IPS DF 6.9 (cell line): ENCODE results near the gene CD164.

Experiments
- DNase-seq: peaks from one replicate; pipeline ENCODE4 v3.0.0-alpha.2; 2013; ENCODE audit warnings: low read depth, low spot score
- H3K27ac ChIP-seq: one replicate; pipeline ENCODE4 v1.5.1; 2013; ENCODE audit warnings: low read length, control low read depth
- H3K27me3 ChIP-seq: 2 replicates; pipeline ENCODE4 v1.6.1; 2013; ENCODE audit warnings: mild to moderate bottlenecking, low read length; ENCODE audit not compliant: control insufficient read depth, insufficient read depth
- H3K36me3 ChIP-seq: 2 replicates; pipeline ENCODE4 v1.6.1; 2013; ENCODE audit warnings: low read length; ENCODE audit not compliant: control insufficient read depth, insufficient read depth
- H3K4me1 ChIP-seq: 2 replicates; pipeline ENCODE4 v1.6.1; 2013; ENCODE audit warnings: low read length; ENCODE audit not compliant: control insufficient read depth, insufficient read depth
- H3K4me3 ChIP-seq: 2 replicates; pipeline ENCODE4 v1.5.1; 2013; ENCODE audit warnings: mild to moderate bottlenecking, low read length
- H3K9me3 ChIP-seq: 2 replicates; pipeline ENCODE4 v1.6.1; 2013; ENCODE audit warnings: low read length, inconsistent platforms; ENCODE audit not compliant: control insufficient read depth, insufficient read depth
- WGBS: extraction: QIAGEN DNeasy Blood & Tissue Kit; methylation state at CpG from one replicate; pipeline ENCODE4 v1.1.7; 2013; ENCODE audit warnings: mixed read lengths, missing lambda C conversion rate; ENCODE audit not compliant: insufficient read length, insufficient coverage; 5-methylcytosine and 5-hydroxymethylcytosine counted together

CD164 gene

DNA sequence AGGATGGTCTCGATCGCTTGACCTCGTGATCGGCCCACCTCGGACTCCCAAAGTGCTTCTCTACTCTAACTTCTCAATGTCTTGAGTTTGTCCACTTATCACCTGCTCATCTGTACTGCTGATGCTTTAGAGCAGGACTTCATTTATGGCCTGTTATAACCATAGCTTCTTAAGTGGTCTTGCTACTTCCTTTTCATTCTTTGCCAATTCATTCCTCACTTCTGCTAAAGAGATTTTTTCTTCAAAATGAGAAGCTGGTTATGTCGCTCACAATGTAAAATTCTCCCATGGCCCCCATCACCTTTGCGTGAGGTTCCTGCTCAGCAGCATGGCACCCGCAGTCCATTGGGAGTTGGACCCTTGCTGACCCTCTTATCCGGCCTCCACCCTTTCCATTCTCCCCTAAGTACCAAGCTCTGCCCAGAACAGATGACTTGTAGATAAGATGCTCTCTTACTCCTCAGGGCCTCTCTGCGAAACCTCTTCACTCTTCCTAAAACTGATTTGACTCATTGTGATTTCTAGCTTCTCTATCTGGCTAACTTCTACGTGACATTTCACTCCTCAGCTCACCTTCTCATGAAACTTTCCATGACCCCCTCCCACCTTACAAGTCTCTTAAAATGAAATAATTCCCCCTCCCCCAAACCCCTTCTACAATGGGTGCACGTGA lies 13.9 kb upstream of the CD164 start:
- no peak for DNase-seq
- H3K4me1 ChIP-seq: no peaks in the 10 kb centered on the region
- no peaks in the 10 kb centered on the region for H3K27me3 ChIP-seq
- no peaks in the 10 kb centered on the region for H3K9me3 ChIP-seq
- H3K27ac ChIP-seq: no peak overlapping the region
- no peaks in the 10 kb centered on the region for H3K36me3 ChIP-seq
- no CpG with 5 or more reads among the region's 12 CpGs for WGBS
- H3K4me3 ChIP-seq: no peak overlapping the region

DNA sequence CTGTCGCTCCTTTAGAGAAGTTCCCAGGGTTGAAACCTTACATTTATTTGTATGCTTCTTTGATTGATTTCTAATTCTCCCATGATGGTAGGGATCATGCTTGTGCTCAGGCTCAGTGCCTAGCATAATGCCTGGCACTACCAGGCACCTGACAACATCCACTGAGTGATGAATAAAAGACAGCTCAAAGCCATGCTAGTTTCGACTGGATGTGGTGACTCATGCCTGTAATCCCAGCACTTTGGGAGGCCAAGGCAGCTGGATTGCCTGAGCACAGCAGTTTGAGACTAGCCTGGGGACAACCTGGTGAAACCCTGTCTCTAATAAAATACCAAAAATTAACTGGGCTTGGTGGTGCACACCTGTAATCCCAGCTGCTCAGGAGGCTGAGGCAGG lies 11.6 kb upstream of the CD164 start:
- H3K27ac ChIP-seq: no peak overlapping the region
- no peaks in the 10 kb centered on the region for H3K9me3 ChIP-seq
- H3K36me3 ChIP-seq: no peaks in the 10 kb centered on the region
- no peaks in the 10 kb centered on the region for H3K4me1 ChIP-seq
- no peak overlapping the region for H3K4me3 ChIP-seq
- WGBS: no CpG with 5 or more reads among the region's 2 CpGs
- DNase-seq: no peak
- no peaks in the 10 kb centered on the region for H3K27me3 ChIP-seq

DNA sequence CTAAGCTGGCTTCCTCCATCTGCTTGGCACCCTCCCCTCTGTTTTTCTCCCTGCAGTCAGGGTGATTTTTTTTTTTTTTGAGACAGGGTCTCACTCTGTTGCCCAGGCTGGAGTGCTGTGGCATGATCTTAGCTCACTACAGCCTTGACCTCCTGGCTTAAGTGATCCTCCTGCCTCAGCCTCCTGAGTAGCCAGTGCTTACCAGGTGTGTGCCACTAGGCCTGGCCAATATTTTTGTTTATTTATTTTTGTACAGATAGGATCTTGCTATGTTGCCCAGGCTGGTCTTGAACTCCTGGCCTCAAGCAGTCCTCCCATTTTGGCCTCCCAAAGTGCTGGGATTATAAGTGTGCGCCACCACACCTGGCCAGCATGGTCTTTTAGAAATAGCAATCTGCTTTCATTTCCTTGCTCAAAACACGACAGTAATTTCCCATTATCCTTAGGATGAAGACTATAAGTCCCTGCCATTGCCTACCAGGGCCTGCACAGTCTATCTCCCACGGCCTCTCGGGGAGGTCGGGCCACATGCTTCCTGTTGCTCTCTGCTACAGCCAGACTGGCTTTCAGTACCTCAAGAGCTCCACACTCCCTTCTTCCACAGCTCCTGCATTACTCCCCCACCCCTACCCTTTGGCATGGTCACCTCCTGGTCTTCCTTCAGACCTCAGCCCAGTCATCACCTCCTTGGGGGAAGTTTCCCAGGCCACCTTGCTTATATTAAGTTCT lies 11.1 kb upstream of the CD164 start:
- Histone ChIP-seq H3K9me3 (no peaks in the 10 kb centered on the region), H3K36me3 (no peaks in the 10 kb centered on the region), H3K27ac (no peak overlapping the region), H3K27me3 (no peaks in the 10 kb centered on the region), H3K4me1 (no peaks in the 10 kb centered on the region), H3K4me3 (no peak overlapping the region)
- no CpG with 5 or more reads among the region's 5 CpGs for WGBS
- DNase-seq: no peak

DNA sequence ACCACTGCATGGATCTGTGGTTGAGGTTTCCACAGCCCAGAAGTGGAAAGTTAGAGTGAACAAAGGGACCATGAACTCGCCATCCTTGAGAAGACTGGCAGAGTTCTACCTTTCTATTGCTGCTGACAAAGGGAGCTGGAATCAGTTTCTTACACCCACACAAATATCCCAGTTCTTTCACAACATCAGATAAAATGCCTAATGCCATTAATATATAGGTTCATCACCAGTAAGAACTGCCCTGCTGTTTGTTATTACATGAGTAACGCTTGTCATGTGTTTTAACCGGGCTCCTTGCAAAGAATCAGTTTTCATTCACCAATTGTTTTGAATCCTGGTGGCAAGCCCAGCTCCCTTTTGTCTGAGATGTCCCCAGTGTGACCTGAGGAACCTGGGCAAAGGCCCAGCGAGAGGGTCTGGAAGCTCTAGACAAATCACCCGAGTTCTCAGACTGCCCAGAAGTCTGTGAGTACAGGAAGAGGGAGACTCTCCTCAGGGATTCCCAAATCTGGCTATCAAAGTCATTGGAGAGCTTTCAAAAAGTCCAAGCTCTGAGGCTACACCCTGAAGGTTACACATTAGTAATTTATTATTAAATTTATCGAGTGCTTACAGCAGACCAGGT lies 7.5 kb upstream of the CD164 start:
- DNase-seq: no peak
- no peak overlapping the region for H3K4me3 ChIP-seq
- no peaks in the 10 kb centered on the region for H3K27me3 ChIP-seq
- H3K4me1 ChIP-seq: no peaks in the 10 kb centered on the region
- no peaks in the 10 kb centered on the region for H3K9me3 ChIP-seq
- WGBS: no CpG with 5 or more reads among the region's 6 CpGs
- H3K36me3 ChIP-seq: no peaks in the 10 kb centered on the region
- no peak overlapping the region for H3K27ac ChIP-seq

DNA sequence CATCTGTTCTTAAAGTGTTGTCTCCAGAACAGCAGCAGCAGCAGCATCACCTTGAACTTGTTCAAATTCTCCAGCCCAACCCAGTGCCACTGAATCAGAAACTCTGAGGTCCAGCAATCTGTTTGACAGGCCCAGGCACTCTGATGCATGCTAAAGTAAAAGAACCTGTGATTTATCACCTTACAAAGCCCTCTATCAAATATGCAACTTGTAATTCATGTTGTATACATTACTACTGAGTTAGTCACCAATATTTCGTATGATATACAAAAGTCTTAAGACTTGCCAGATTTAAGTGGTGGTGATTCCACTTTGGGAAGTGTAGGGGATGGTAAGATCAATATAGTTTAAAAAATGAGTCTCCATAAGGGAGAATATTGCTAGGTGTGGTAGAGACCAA lies 6.0 kb upstream of the CD164 start:
- H3K36me3 ChIP-seq: no peaks in the 10 kb centered on the region
- no peak for DNase-seq
- no CpG with 5 or more reads among the region's 1 CpG for WGBS
- no peaks in the 10 kb centered on the region for H3K9me3 ChIP-seq
- no peak overlapping the region for H3K27ac ChIP-seq
- no peaks in the 10 kb centered on the region for H3K27me3 ChIP-seq
- H3K4me3 ChIP-seq: no peak overlapping the region
- H3K4me1 ChIP-seq: no peaks in the 10 kb centered on the region

- peak overlapping the region; percentile 98; the same call in 1 of the 2 replicates for H3K4me3 ChIP-seq
- H3K9me3 ChIP-seq: no peaks in the 10 kb centered on the region
- DNase-seq: no peak
- H3K27me3 ChIP-seq: no peaks in the 10 kb centered on the region
- H3K36me3 ChIP-seq: no peaks in the 10 kb centered on the region
- H3K4me1 ChIP-seq: no peaks in the 10 kb centered on the region
- H3K27ac ChIP-seq: no peak overlapping the region
- WGBS: no CpG with 5 or more reads among the region's 5 CpGs
Measured at GRCh38 chr6:109383438-109383940, 1.2 kb upstream of the CD164 start.

DNA sequence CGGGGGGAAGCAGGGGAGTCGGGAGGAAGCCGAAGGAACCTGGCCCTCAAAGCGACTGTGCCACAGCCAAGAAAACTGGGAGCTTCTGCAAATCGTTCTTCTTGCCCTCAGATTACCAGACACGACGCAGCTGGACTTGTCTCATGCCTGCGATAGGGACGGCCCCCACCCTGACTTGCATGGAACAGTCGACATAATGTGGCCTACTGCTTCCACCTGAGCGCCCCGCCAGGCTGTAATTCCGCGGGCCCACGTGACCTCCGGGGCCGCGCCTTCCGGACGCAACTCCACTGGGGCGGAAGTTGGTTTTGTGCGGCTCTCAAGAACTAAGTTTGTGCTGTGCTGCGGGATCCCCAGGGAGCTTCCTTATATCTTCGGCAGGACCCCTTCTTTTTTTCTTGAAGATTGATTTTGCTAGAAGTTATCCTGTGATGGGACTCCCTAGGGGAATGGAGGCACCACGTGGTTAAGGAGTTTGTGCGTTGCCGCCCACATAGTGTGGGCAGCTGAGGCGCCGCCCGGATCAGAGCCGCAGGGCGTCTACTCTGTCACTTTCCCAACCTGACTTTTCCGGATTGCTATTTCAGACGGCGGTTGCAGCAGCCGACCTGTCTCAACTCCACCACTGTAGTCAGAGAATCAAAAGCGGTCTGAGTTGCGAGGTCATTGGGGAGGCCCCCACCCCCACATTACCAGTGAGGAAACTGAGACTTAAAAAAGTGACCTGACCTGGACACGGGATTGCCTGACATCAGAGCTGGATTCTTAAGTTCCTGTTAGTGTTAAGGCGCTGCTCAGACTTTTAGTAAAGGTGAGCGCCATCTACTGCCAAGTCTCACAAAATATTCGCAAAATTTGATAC lies 540 bp upstream of the CD164 start:
- DNase-seq: peak; percentile 81
- no CpG with 5 or more reads among the region's 42 CpGs for WGBS
- H3K4me1 ChIP-seq: no peaks in the 10 kb centered on the region
- peaks cover under 1% of the 10 kb centered on the region; the same call in 1 of the 2 replicates for H3K36me3 ChIP-seq
- H3K9me3 ChIP-seq: no peaks in the 10 kb centered on the region
- H3K27me3 ChIP-seq: no peaks in the 10 kb centered on the region
- no peak overlapping the region for H3K27ac ChIP-seq
- peak overlapping the region; percentile 98; the same call in 1 of the 2 replicates for H3K4me3 ChIP-seq

GRCh38 chr6:109381061-109381746 lies 1.1 kb downstream of the CD164 start:
- no peaks in the 10 kb centered on the region for H3K9me3 ChIP-seq
- H3K36me3 ChIP-seq: peaks cover 5% of the 10 kb centered on the region; the same call in 1 of the 2 replicates
- H3K27ac ChIP-seq: no peak overlapping the region
- no peak for DNase-seq
- H3K27me3 ChIP-seq: no peaks in the 10 kb centered on the region
- WGBS: no CpG with 5 or more reads among the region's 25 CpGs
- H3K4me3 ChIP-seq: peak overlapping the region; percentile 98
- no peaks in the 10 kb centered on the region for H3K4me1 ChIP-seq

DNA sequence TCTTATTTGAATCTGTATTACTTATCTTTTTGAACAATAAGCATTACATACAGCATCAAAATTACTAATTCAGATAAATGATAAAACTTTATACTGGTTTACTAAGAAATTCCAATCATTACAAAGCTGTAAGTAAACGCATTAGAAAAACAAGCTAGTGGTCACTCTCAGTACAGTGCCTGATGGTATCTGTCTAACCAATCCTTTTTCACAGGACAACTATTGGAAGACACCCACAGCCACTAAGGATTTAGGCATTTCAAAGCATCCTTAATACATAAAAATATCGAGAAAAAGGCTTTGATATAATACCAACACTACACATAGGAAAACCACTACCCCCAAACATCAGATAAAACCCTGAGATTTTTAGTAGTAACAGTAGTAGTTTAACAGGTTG lies 2.6 kb downstream of the CD164 start:
- DNase-seq: no peak
- Histone ChIP-seq H3K9me3 (no peaks in the 10 kb centered on the region), H3K36me3 (peaks cover 6% of the 10 kb centered on the region; the same call in 1 of the 2 replicates), H3K27me3 (no peaks in the 10 kb centered on the region), H3K4me3 (no peak overlapping the region), H3K4me1 (no peaks in the 10 kb centered on the region), H3K27ac (no peak overlapping the region)
- WGBS: no CpG with 5 or more reads among the region's 2 CpGs
